NT2/D1 (cell line): ENCODE data around the gene CACNA1C.

Source experiments
- DNase-seq: peaks from one replicate; pipeline ENCODE4 v3.0.0-alpha.2; 2011; ENCODE audit warnings: low read depth, low spot score
- H3K27me3 ChIP-seq: 2 replicates; pipeline ENCODE4 v1.6.0; 2011; ENCODE audit warnings: mild to moderate bottlenecking; ENCODE audit not compliant: insufficient read length, insufficient read depth
- H3K36me3 ChIP-seq: 2 replicates; pipeline ENCODE4 v1.6.1; 2011; ENCODE audit warnings: mild to moderate bottlenecking, low read length, mixed read lengths; ENCODE audit not compliant: insufficient read depth, insufficient read length
- H3K4me1 ChIP-seq: 2 replicates; pipeline ENCODE4 v1.5.1; 2011; ENCODE audit not compliant: insufficient read depth, insufficient read length
- H3K4me3 ChIP-seq: 2 replicates; pipeline ENCODE4 v1.5.1; 2011; ENCODE audit warnings: low read depth; ENCODE audit not compliant: insufficient read length
- H3K9ac ChIP-seq: 2 replicates; pipeline ENCODE4 v1.6.0; 2011; ENCODE audit warnings: low read depth; ENCODE audit not compliant: insufficient read length
- H3K9me3 ChIP-seq: 2 replicates; pipeline ENCODE4 v1.5.1; 2011; ENCODE audit warnings: mild to moderate bottlenecking, low read length; ENCODE audit not compliant: insufficient read depth
- SUZ12 ChIP-seq: IDR thresholded peaks from 2 replicates; pipeline ENCODE4 v1.6.1; 2011; ENCODE audit not compliant: insufficient read length, insufficient read depth; ENCODE audit errors: extremely low read depth
- YY1 ChIP-seq: IDR thresholded peaks from 2 replicates; pipeline ENCODE4 v1.6.1; 2011; ENCODE audit not compliant: insufficient read length, insufficient read depth
- ZNF274 ChIP-seq: IDR thresholded peaks from 2 replicates; pipeline ENCODE4 v1.6.1; 2011; ENCODE audit warnings: mild to moderate bottlenecking, low read depth, low read length

Gene CACNA1C

DNA sequence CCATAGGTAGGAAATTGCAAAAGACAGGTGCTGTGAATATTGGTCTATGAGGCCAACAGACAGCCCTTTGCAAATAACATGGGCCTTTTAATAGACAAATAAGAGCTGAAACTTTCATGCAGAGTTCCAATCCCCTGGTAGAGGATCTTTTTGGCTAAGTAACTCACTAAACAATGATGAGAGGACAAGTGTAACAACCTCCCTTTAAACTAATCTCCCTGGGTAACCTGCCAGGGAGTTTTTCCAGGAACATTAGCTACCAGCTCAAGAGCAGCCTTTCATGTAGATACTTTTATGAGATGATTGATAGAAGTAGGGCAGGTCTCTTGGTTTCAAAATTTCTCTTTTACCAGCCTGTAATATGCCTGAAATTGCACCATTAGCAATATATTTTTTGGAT lies 13.8 kb upstream of the CACNA1C start:
- H3K4me3 ChIP-seq: no peak overlapping the region
- no peak overlapping the region for H3K9ac ChIP-seq
- peaks cover 31% of the 10 kb centered on the region for H3K27me3 ChIP-seq
- H3K4me1 ChIP-seq: peaks cover 5% of the 10 kb centered on the region
- TF ChIP-seq SUZ12 (no peak), YY1 (no peak), ZNF274 (no peak)
- no peaks in the 10 kb centered on the region for H3K36me3 ChIP-seq
- DNase-seq: no peak
- H3K9me3 ChIP-seq: no peaks in the 10 kb centered on the region

DNA sequence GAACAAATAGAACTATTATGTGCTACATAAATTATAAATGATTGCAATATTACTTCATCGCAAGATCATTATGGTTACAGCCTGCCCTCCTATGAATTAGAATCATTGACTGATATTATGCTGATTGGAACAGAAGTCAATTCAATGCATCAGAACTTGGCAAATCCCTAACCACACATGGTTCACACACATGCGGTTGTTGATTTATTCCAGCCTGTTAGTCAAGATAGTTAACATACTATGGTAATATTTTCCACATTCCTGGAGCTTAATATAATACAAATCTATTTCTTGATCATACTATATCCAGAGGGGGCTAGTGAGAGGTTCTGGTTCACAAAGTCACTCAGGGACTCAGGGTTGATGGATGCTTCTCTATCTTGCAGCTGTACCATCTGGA lies 9.7 kb upstream of the CACNA1C start:
- H3K4me1 ChIP-seq: no peaks in the 10 kb centered on the region
- no peak for TF ChIP-seq SUZ12
- TF ChIP-seq YY1: no peak
- TF ChIP-seq ZNF274: no peak
- H3K36me3 ChIP-seq: no peaks in the 10 kb centered on the region
- no peaks in the 10 kb centered on the region for H3K9me3 ChIP-seq
- no peak overlapping the region for H3K4me3 ChIP-seq
- H3K27me3 ChIP-seq: peaks cover 3% of the 10 kb centered on the region
- no peak for DNase-seq
- H3K9ac ChIP-seq: no peak overlapping the region

GRCh38 chr12:2044165-2044564 lies 8.6 kb upstream of the CACNA1C start:
- H3K4me1 ChIP-seq: no peaks in the 10 kb centered on the region
- H3K9me3 ChIP-seq: no peaks in the 10 kb centered on the region
- DNase-seq: no peak
- H3K9ac ChIP-seq: no peak overlapping the region
- H3K36me3 ChIP-seq: no peaks in the 10 kb centered on the region
- TF ChIP-seq YY1 (no peak), ZNF274 (no peak), SUZ12 (no peak)
- H3K4me3 ChIP-seq: no peak overlapping the region
- peaks cover 3% of the 10 kb centered on the region for H3K27me3 ChIP-seq

GRCh38 chr12:2046957-2047356 lies 5.8 kb upstream of the CACNA1C start:
- H3K9me3 ChIP-seq: no peaks in the 10 kb centered on the region
- H3K4me1 ChIP-seq: peaks cover 5% of the 10 kb centered on the region
- TF ChIP-seq YY1 (no peak), ZNF274 (no peak), SUZ12 (no peak)
- no peak overlapping the region for H3K4me3 ChIP-seq
- DNase-seq: no peak
- H3K9ac ChIP-seq: no peak overlapping the region
- no peaks in the 10 kb centered on the region for H3K36me3 ChIP-seq
- H3K27me3 ChIP-seq: peaks cover 21% of the 10 kb centered on the region

DNA sequence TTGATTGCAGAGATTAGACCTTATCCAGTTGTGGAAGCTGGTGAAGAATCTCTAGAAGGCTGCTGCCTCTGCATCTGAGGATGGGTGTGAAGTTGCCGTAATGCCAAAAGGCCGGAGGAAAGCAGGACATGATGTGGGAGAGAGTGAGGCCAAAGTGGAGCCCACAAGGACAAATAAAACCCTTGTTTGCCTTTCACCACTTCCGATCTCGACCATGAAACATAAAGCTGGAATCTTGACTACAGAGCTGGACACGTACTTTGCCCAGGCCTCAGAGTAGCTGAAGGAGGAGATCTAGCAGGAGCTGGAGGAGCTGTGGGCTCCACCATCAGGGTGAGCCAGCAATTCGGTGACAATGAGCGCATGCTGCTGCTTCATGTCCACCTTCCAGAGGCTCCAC lies 5.0 kb upstream of the CACNA1C start:
- TF ChIP-seq YY1: no peak
- no peak for TF ChIP-seq ZNF274
- no peak for TF ChIP-seq SUZ12
- H3K4me3 ChIP-seq: no peak overlapping the region
- peaks cover 24% of the 10 kb centered on the region for H3K27me3 ChIP-seq
- no peaks in the 10 kb centered on the region for H3K36me3 ChIP-seq
- no peak for DNase-seq
- no peak overlapping the region for H3K9ac ChIP-seq
- H3K9me3 ChIP-seq: no peaks in the 10 kb centered on the region
- peaks cover 6% of the 10 kb centered on the region for H3K4me1 ChIP-seq

GRCh38 chr12:2049604-2050540 lies 2.9 kb upstream of the CACNA1C start:
- H3K4me3 ChIP-seq: no peak overlapping the region
- peaks cover 13% of the 10 kb centered on the region for H3K4me1 ChIP-seq
- H3K9ac ChIP-seq: no peak overlapping the region
- H3K36me3 ChIP-seq: no peaks in the 10 kb centered on the region
- TF ChIP-seq YY1 (no peak), ZNF274 (no peak), SUZ12 (no peak)
- DNase-seq: peak; percentile 80
- peaks cover 42% of the 10 kb centered on the region for H3K27me3 ChIP-seq
- no peaks in the 10 kb centered on the region for H3K9me3 ChIP-seq
